SK-N-SH (cell line): Measurements from ENCODE around the gene PTGFRN. TPM values are rescaled to one million over a fixed set of nuclear protein-coding genes. Genes with fewer than 3 reads are reported as not detected.
A peak's percentile ranks its signal among the peaks of the same experiment; 100 is the strongest.

Source experiments
- CTCF ChIA-PET: fragments of 300-600, 350-600 bp; formaldehyde crosslinking; extraction: SDS; loops from one replicate; lab custom pipeline; 2021; lab: Yijun Ruan, JAX
- POLR2A ChIA-PET: fragments of 350-600 bp; sonication (Branson Sonifier 250); formaldehyde crosslinking; extraction: SDS; loops from one replicate; lab custom pipeline; 2020; ENCODE audit warnings: antibody characterized with exemption, inconsistent platforms; lab: Yijun Ruan, JAX
- DNase-seq: peaks from one replicate; pipeline ENCODE4 v3.0.0; 2012
- H2AFZ ChIP-seq: fragments of 200-600 bp; sonication (generic); 2 replicates; pipeline ENCODE4 v1.8.1; 2016; ENCODE audit warnings: antibody characterized with exemption, mild to moderate bottlenecking, low read depth
- H3F3A ChIP-seq: fragments of 200-600 bp; sonication (generic); replicated peaks from 2 replicates; pipeline ENCODE3; 2016; ENCODE audit warnings: antibody characterized with exemption, mild to moderate bottlenecking; ENCODE audit not compliant: insufficient read depth
- H3K27ac ChIP-seq, 2 experiments: fragments of 200-500 bp in 1 of 2; fragments of 200-600 bp in 1 of 2; sonication (Bioruptor generic) in 1 of 2; sonication (generic), shearing (Covaris generic) in 1 of 2; 2 replicates each; pipeline versions ENCODE4 v1.5.1 to v1.6.1; 2014 to 2016; ENCODE audit warnings: low read depth in 2 of 2, inconsistent platforms in 1 of 2, low read length in 1 of 2, mild to moderate bottlenecking in 1 of 2, mixed read lengths in 1 of 2
- H3K27me3 ChIP-seq: fragments of 200-600 bp; sonication (generic), shearing (Covaris generic); 2 replicates; pipeline ENCODE4 v1.6.1; 2016; ENCODE audit warnings: mixed run types; ENCODE audit not compliant: insufficient read depth
- H3K36me3 ChIP-seq, 2 experiments: fragments of 200-500 bp in 1 of 2; fragments of 200-600 bp in 1 of 2; sonication (Bioruptor generic) in 1 of 2; sonication (generic) in 1 of 2; replicated peaks in 1 of 2; 2 replicates each; pipeline versions ENCODE3 to v1.5.1; 2014 to 2016; ENCODE audit warnings: low read length in 1 of 2, mild to moderate bottlenecking in 1 of 2; ENCODE audit not compliant: insufficient read depth in 2 of 2, control insufficient read depth in 1 of 2
- H3K4me1 ChIP-seq, 2 experiments: fragments of 200-500 bp in 1 of 2; fragments of 200-600 bp in 1 of 2; sonication (Bioruptor generic) in 1 of 2; sonication (generic), shearing (Covaris generic) in 1 of 2; 2 replicates each; pipeline versions ENCODE4 v1.5.1 to v1.6.1; 2014 to 2016; ENCODE audit warnings: low read depth in 1 of 2, low read length in 1 of 2, mixed run types in 1 of 2; ENCODE audit not compliant: insufficient read depth in 2 of 2, control insufficient read depth in 1 of 2
- H3K4me2 ChIP-seq: fragments of 200-600 bp; sonication (generic), shearing (Covaris generic); 2 replicates; pipeline ENCODE4 v1.6.1; 2017; ENCODE audit warnings: mixed run types
- H3K4me3 ChIP-seq, 2 experiments: fragments of 200-500 bp in 1 of 2; fragments of 200-600 bp in 1 of 2; sonication (Bioruptor generic) in 1 of 2; sonication (generic), shearing (Covaris generic) in 1 of 2; 2 replicates each; pipeline versions ENCODE4 v1.5.1 to v1.8.1; 2014 to 2016; ENCODE audit warnings: low read depth in 2 of 2, inconsistent platforms in 1 of 2, low read length in 1 of 2, mild to moderate bottlenecking in 1 of 2, mixed read lengths in 1 of 2, moderate library complexity in 1 of 2
- H3K79me2 ChIP-seq: fragments of 200-600 bp; sonication (generic); 2 replicates; pipeline ENCODE4 v1.8.1; 2017; ENCODE audit warnings: mild to moderate bottlenecking; ENCODE audit not compliant: insufficient read depth
- H3K9ac ChIP-seq: fragments of 200-600 bp; sonication (generic); 2 replicates; pipeline ENCODE4 v1.6.1; 2017; ENCODE audit warnings: mixed run types
- H3K9me2 ChIP-seq: fragments of 200-600 bp; sonication (generic); 2 replicates; pipeline ENCODE4 v1.6.1; 2017; ENCODE audit warnings: mixed run types
- H3K9me3 ChIP-seq: fragments of 200-600 bp; sonication (generic); 2 replicates; pipeline ENCODE4 v1.6.1; 2017; ENCODE audit warnings: mixed run types, mild to moderate bottlenecking, moderate library complexity
- H4K20me1 ChIP-seq: fragments of 200-600 bp; sonication (generic); 2 replicates; pipeline ENCODE4 v1.6.1; 2017; ENCODE audit warnings: mild to moderate bottlenecking, mixed run types; ENCODE audit not compliant: insufficient read depth
- EP300 ChIP-seq, 2 experiments: IDR thresholded peaks; 2 replicates each; pipeline versions ENCODE4 v1.4.0 to v1.6.1; 2012; ENCODE audit warnings: borderline replicate concordance in 1 of 2, low read depth in 1 of 2, low read length in 1 of 2
- EZH2phosphoT487 ChIP-seq: fragments of 200-600 bp; sonication (generic); IDR thresholded peaks from 2 replicates; pipeline ENCODE4 v1.6.1; 2017; ENCODE audit warnings: low read depth, mixed run types, mild to moderate bottlenecking, antibody characterized with exemption, moderate library complexity, borderline replicate concordance
- FOXM1 ChIP-seq: IDR thresholded peaks from 2 replicates; pipeline ENCODE4 v1.4.0; 2012; ENCODE audit warnings: low read depth, mild to moderate bottlenecking
- JUND ChIP-seq: IDR thresholded peaks from 2 replicates; pipeline ENCODE4 v1.4.0; 2012
- MAX ChIP-seq: IDR thresholded peaks from 2 replicates; pipeline ENCODE4 v1.4.0; 2012; ENCODE audit warnings: low read depth
- NFIC ChIP-seq: IDR thresholded peaks from 2 replicates; pipeline ENCODE4 v1.4.0; 2012; ENCODE audit warnings: borderline replicate concordance
- NRF1 ChIP-seq: IDR thresholded peaks from 2 replicates; pipeline ENCODE4 v1.6.1; 2012; ENCODE audit warnings: low read depth, mild to moderate bottlenecking, low read length
- RCOR1 ChIP-seq: fragments of 150-350 bp; IDR thresholded peaks from 2 replicates; pipeline ENCODE4 v1.6.1; 2017; ENCODE audit warnings: antibody characterized with exemption, low read length
- RFX5 ChIP-seq: IDR thresholded peaks from 2 replicates; pipeline ENCODE4 v1.6.1; 2012; ENCODE audit warnings: mild to moderate bottlenecking, improper control_type of control experiment, low read length
- TEAD4 ChIP-seq: IDR thresholded peaks from 2 replicates; pipeline ENCODE4 v1.4.0; 2012; ENCODE audit warnings: mild to moderate bottlenecking, borderline replicate concordance; ENCODE audit not compliant: insufficient read depth
- WGBS: methylation state at CpG from one replicate; pipeline ENCODE4 v1.1.6; 2017; ENCODE audit warnings: low lambda C conversion rate; 5-methylcytosine and 5-hydroxymethylcytosine counted together
- polyA plus RNA-seq, 3 experiments: library from polyadenylated mRNA; depleted of rRNA; stranded (reverse); fragments of >200 nt; gene quantifications; 2 replicates each; pipeline ENCODE4 v1.2.3, GENCODE V29; 2012
- TF ChIP-seq, protein P1 (sequence below): IDR thresholded peaks from 2 replicates; pipeline ENCODE4 v1.4.0; 2012; ENCODE audit warnings: low read depth, borderline replicate concordance
- TF ChIP-seq, protein P2 (sequence below): IDR thresholded peaks from 2 replicates; pipeline ENCODE4 v1.6.1; 2012; ENCODE audit warnings: mild to moderate bottlenecking, low read depth, low read length, moderate library complexity

Gene PTGFRN
- polyA plus RNA-seq, 1 of the 3 experiments (the other 2 are of a cell fraction), result 22.4 TPM

DNA sequence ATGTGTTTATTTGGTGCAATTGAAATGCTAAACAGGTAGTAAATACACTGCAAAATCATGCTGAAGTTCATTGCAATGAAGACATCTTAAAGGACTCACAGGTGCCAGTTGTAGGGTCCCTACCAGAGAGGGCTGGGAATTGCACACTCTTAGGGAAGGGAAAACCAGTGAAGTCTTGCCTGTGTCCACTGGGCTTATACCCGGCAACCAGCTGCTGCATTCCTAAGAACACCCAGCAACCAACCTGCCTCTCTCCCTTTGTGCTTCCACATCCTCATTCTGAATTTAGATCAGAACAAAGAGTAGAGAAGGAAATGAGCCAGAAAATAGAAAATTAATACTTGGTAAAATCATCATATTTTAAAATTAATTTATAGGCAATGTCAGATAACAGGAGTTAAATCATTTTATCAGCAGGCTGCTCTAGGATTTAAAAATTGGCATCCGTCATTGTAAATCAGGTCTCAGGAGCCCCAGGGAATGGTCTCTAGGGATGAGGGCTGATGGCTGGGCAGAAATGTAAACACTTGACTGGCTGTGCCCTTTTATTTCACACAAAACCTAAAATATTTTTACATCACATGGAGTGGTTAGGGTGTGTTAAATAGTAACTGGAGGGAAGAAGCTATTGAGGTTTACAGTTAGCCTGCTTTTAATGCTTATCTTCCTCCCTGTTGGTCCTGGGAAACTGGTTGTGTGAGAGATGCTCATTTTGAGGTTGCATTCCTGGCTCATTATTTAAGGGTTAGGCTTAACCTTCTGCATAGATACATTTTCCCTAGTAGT, 31.3 kb downstream of the PTGFRN start:
- Histone ChIP-seq H3K9me3 (no peaks in the 10 kb centered on the region), H3K4me1 (peaks cover 0 to 6% of the 10 kb centered on the region in 2 experiments; a peak in 1 of 4 replicates), H3K27ac (no peak overlapping the region), H3K36me3 (no peaks in the 10 kb centered on the region), H3K4me3 (no peak overlapping the region), H4K20me1 (no peaks in the 10 kb centered on the region), H3K9ac (no peak overlapping the region), H2AFZ (no peak overlapping the region), H3K9me2 (no peaks in the 10 kb centered on the region), H3K27me3 (no peaks in the 10 kb centered on the region), H3K79me2 (no peaks in the 10 kb centered on the region), H3K4me2 (no peak overlapping the region), H3F3A (no peaks in the 10 kb centered on the region)
- WGBS, result 100% methylated on average over 2 of the region's 2 CpGs
- ChIA-PET CTCF (interaction anchor here (1.2 to 1.3 kb wide), 2 partner anchors 8 to 16 kb away, joined by 3 to 6 read pairs; no protein-coding TSS in a partner anchor), POLR2A (no interaction called here)
- peak; percentile 42 for DNase-seq
- TF ChIP-seq JUND (no peak), EP300 (IDR thresholded peaks at IDR 0.05; ENCODE audit: borderline replicate concordance in 1 of 2, low read depth in 1 of 2, low read length in 1 of 2) (no peak), FOXM1 (no peak), RCOR1 (no peak), RFX5 (no peak), NFIC (no peak), TEAD4 (no peak), MAX (no peak), EZH2phosphoT487 (no peak), NRF1 (no peak)
- TF ChIP-seq, protein P1, sequence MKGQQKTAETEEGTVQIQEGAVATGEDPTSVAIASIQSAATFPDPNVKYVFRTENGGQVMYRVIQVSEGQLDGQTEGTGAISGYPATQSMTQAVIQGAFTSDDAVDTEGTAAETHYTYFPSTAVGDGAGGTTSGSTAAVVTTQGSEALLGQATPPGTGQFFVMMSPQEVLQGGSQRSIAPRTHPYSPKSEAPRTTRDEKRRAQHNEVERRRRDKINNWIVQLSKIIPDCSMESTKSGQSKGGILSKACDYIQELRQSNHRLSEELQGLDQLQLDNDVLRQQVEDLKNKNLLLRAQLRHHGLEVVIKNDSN, result no peak
- TF ChIP-seq, protein P2, sequence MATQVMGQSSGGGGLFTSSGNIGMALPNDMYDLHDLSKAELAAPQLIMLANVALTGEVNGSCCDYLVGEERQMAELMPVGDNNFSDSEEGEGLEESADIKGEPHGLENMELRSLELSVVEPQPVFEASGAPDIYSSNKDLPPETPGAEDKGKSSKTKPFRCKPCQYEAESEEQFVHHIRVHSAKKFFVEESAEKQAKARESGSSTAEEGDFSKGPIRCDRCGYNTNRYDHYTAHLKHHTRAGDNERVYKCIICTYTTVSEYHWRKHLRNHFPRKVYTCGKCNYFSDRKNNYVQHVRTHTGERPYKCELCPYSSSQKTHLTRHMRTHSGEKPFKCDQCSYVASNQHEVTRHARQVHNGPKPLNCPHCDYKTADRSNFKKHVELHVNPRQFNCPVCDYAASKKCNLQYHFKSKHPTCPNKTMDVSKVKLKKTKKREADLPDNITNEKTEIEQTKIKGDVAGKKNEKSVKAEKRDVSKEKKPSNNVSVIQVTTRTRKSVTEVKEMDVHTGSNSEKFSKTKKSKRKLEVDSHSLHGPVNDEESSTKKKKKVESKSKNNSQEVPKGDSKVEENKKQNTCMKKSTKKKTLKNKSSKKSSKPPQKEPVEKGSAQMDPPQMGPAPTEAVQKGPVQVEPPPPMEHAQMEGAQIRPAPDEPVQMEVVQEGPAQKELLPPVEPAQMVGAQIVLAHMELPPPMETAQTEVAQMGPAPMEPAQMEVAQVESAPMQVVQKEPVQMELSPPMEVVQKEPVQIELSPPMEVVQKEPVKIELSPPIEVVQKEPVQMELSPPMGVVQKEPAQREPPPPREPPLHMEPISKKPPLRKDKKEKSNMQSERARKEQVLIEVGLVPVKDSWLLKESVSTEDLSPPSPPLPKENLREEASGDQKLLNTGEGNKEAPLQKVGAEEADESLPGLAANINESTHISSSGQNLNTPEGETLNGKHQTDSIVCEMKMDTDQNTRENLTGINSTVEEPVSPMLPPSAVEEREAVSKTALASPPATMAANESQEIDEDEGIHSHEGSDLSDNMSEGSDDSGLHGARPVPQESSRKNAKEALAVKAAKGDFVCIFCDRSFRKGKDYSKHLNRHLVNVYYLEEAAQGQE, result no peak
